HepG2 (cell line): ENCODE results near the gene PTPRM. TPM values are rescaled to one million over a fixed set of nuclear protein-coding genes. Genes with fewer than 3 reads are reported as not detected.

ENCODE experiments used
- ATAC-seq: fragments of 200-7000 bp; cut with Tn5 transposase; 3 replicates; pipeline ENCODE4 v1.9.1; 2020; ENCODE audit warnings: mild to moderate bottlenecking, moderate library complexity
- BruUV-seq: library from RNA; stranded (reverse); fragments of 400-500 nt; replicated peaks from 2 replicates; lab custom pipeline; 2021; lab: Mats Ljungman, UMichigan
- CTCF ChIA-PET: fragments of 300-600 bp; formaldehyde crosslinking; extraction: SDS; loops from one replicate; lab custom pipeline; 2021; ENCODE audit warnings: low total read pairs, inconsistent platforms, low intra/inter-chr PET ratio; lab: Yijun Ruan, JAX
- POLR2A ChIA-PET: fragments of 350-600 bp; sonication (Branson Sonifier 250); formaldehyde crosslinking; loops from one replicate; lab custom pipeline; 2020; ENCODE audit warnings: antibody characterized with exemption, inconsistent platforms; lab: Yijun Ruan, JAX
- DNase-seq: peaks from one replicate; pipeline ENCODE4 v3.0.0-alpha.2; 2015; ENCODE audit warnings: low spot score
- FAIRE-seq: peaks from 3 replicates; lab custom pipeline; 2011; peaks lifted over from hg19 to GRCh38; lab: Jason Lieb, UNC
- H2AFZ ChIP-seq: one replicate; pipeline ENCODE4 v1.6.1; 2011; ENCODE audit warnings: low read length, inconsistent platforms
- H3K27ac ChIP-seq: fragments of 300-600 bp; 3 replicates; pipeline ENCODE4 v1.8.0; 2011; ENCODE audit warnings: mixed run types, mild to moderate bottlenecking, mixed read lengths, low read length, inconsistent platforms; ENCODE audit not compliant: insufficient read depth; ENCODE audit errors: extremely low read length
- H3K27me3 ChIP-seq, 2 experiments: fragments of 200-600 bp in 1 of 2; 2 replicates in 1 of 2; 3 replicates in 1 of 2; pipeline versions ENCODE4 v1.6.0 to v1.8.0; 2011; ENCODE audit warnings: low read length in 2 of 2, mild to moderate bottlenecking in 2 of 2, moderate library complexity in 2 of 2, inconsistent platforms in 1 of 2; ENCODE audit not compliant: insufficient read depth in 2 of 2, control insufficient read depth in 1 of 2
- H3K36me3 ChIP-seq, 2 experiments: fragments of 200-600 bp in 1 of 2; replicated peaks in 1 of 2; 2 replicates in 1 of 2; 3 replicates in 1 of 2; pipeline versions ENCODE4 v1.5.1 to v1.8.0; 2011; ENCODE audit warnings: low read length in 2 of 2, inconsistent platforms in 1 of 2; ENCODE audit not compliant: insufficient read depth in 2 of 2, control insufficient read depth in 1 of 2
- H3K4me1 ChIP-seq: 2 replicates; pipeline ENCODE4 v1.5.1; 2012; ENCODE audit warnings: low read length, inconsistent platforms; ENCODE audit not compliant: insufficient read depth
- H3K4me2 ChIP-seq: 2 replicates; pipeline ENCODE4 v1.6.0; 2011; ENCODE audit warnings: low read depth, low read length, inconsistent platforms
- H3K4me3 ChIP-seq, 3 experiments: fragments of 200-600 bp in 1 of 3; sonication (generic), shearing (Covaris generic) in 1 of 3; replicated peaks in 1 of 3; 2 replicates each; pipeline ENCODE4 v1.5.1; 2011 to 2016; ENCODE audit warnings: low read length in 3 of 3, inconsistent platforms in 2 of 3, low read depth in 2 of 3, mild to moderate bottlenecking in 2 of 3, control low read depth in 1 of 3, mixed read lengths in 1 of 3; ENCODE audit not compliant: insufficient read depth in 1 of 3
- H3K79me2 ChIP-seq: one replicate; pipeline ENCODE4 v1.6.1; 2011; ENCODE audit warnings: low read length, inconsistent platforms; ENCODE audit not compliant: insufficient read depth
- H3K9ac ChIP-seq: 2 replicates; pipeline ENCODE4 v1.6.0; 2011; ENCODE audit warnings: mild to moderate bottlenecking, low read depth, low read length, inconsistent platforms; ENCODE audit not compliant: insufficient read depth
- H3K9me3 ChIP-seq: 2 replicates; pipeline ENCODE4 v1.5.1; 2012; ENCODE audit warnings: mild to moderate bottlenecking, low read length
- H4K20me1 ChIP-seq: 2 replicates; pipeline ENCODE4 v1.6.0; 2011; ENCODE audit warnings: inconsistent platforms, mild to moderate bottlenecking, low read length, moderate library complexity; ENCODE audit not compliant: insufficient read depth
- ARID3A ChIP-seq: IDR thresholded peaks from 2 replicates; pipeline ENCODE4 v1.6.1; 2012; ENCODE audit warnings: low read depth, low read length, improper control_type of control experiment
- CENPBD1 ChIP-seq: sonication (generic); formaldehyde crosslinking; IDR thresholded peaks from 2 replicates; pipeline ENCODE4 v1.8.0; 2022; ENCODE audit warnings: missing genetic modification reagents, low read depth, mild to moderate bottlenecking, borderline replicate concordance
- ISX ChIP-seq: sonication (generic); formaldehyde crosslinking; conservative IDR thresholded peaks from 2 replicates; pipeline ENCODE4 v1.5.0; 2020; ENCODE audit warnings: missing genetic modification reagents
- KMT2B ChIP-seq: IDR thresholded peaks from 2 replicates; pipeline ENCODE4 v1.6.1; 2016; ENCODE audit warnings: missing genetic modification reagents, missing compliant biosample characterization
- MTF1 ChIP-seq: sonication (generic); formaldehyde crosslinking; IDR thresholded peaks from 2 replicates; pipeline ENCODE4 v1.5.0; 2020; ENCODE audit warnings: missing genetic modification reagents
- NFE2L2 ChIP-seq: fragments of 150-350 bp; IDR thresholded peaks from 2 replicates; pipeline ENCODE4 v1.6.1; 2014; ENCODE audit warnings: low read length
- THYN1 ChIP-seq: sonication (generic); formaldehyde crosslinking; IDR thresholded peaks from 2 replicates; pipeline ENCODE4 v1.8.1; 2023; ENCODE audit warnings: low read depth, mild to moderate bottlenecking, moderate library complexity, missing genetic modification reagents, borderline replicate concordance
- ZNF274 ChIP-seq: sonication (generic); formaldehyde crosslinking; IDR thresholded peaks from 2 replicates; pipeline ENCODE4 v1.5.1; 2020; ENCODE audit warnings: mild to moderate bottlenecking, missing genetic modification reagents
- ZNF598 ChIP-seq: sonication (generic); formaldehyde crosslinking; IDR thresholded peaks from 2 replicates; pipeline ENCODE4 v1.5.1; 2020; ENCODE audit warnings: mild to moderate bottlenecking, missing genetic modification reagents, borderline replicate concordance
- ZNF674 ChIP-seq: sonication (generic); formaldehyde crosslinking; IDR thresholded peaks from 2 replicates; pipeline ENCODE4 v1.5.0; 2020; ENCODE audit warnings: low read depth, mild to moderate bottlenecking, missing genetic modification reagents
- WGBS: methylation state at CpG from one replicate; pipeline ENCODE4 v1.1.6; 2017; ENCODE audit warnings: low lambda C conversion rate; 5-methylcytosine and 5-hydroxymethylcytosine counted together
- in situ Hi-C: cut with HindIII; loops from 2 replicates; pipeline ENCODE4 v1.10.0; 2017; ENCODE audit warnings: low pct_unique_long_range_greater_than_20kb; ENCODE audit not compliant: extremely low pct_ligation_motif_present
- intact Hi-C: fragments of 100-400 bp; cut with micrococcal nuclease; formaldehyde crosslinking; loops from one replicate; pipeline ENCODE4 v1.10.0; 2022; ENCODE audit not compliant: unreplicated experiment
- polyA plus RNA-seq, 8 experiments: library from polyadenylated mRNA; depleted of rRNA in 3 of 8; stranded (reverse) in 7 of 8; unstranded in 1 of 8; fragments of >200 nt; fragmentation: Illumina TruSeq in 4 of 8; extraction: Trizol in 4 of 8; gene quantifications; 2 replicates each; pipeline versions ENCODE4 v1.2.1 to v1.2.3, GENCODE V29; 2011 to 2016; ENCODE audit warnings: low read depth in 4 of 8, missing spikeins in 1 of 8, mixed read lengths in 1 of 8; ENCODE audit not compliant: insufficient read depth in 1 of 8
- total RNA-seq, 5 experiments: library from RNA; depleted of rRNA; stranded (reverse); fragments of >200 nt; fragmentation: Illumina TruSeq; extraction: Trizol; gene quantifications; 2 replicates each; pipeline ENCODE4 v1.2.3, GENCODE V29; 2016; ENCODE audit warnings: low read depth in 1 of 5
- TF ChIP-seq, protein P1 (sequence below): sonication (generic); formaldehyde crosslinking; IDR thresholded peaks from 2 replicates; pipeline ENCODE4 v1.4.0; 2020; ENCODE audit warnings: missing genetic modification reagents
- TF ChIP-seq, protein P2 (sequence below): sonication (generic); formaldehyde crosslinking; IDR thresholded peaks from 2 replicates; pipeline ENCODE4 v1.5.0; 2020; ENCODE audit warnings: missing genetic modification reagents, mild to moderate bottlenecking, borderline replicate concordance

PTPRM gene
- total and polyA plus RNA-seq, 2 of the 13 experiments (the other 11 are each of a cell fraction or from before 2014, with no cell fraction given): 12.6 to 108 TPM

GRCh38 chr18:7523772-7524171, 43.3 kb upstream of the PTPRM start:
- Histone ChIP-seq H3K79me2 (no peaks in the 10 kb centered on the region), H3K9ac (no peak overlapping the region), H3K27me3 (peaks cover 1 to 5% of the 10 kb centered on the region in 2 experiments; a peak in 1 of 5 replicates), H3K4me2 (no peak overlapping the region), H3K4me1 (no peaks in the 10 kb centered on the region), H3K4me3 (no peak overlapping the region), H2AFZ (no peak overlapping the region), H3K36me3 (no peaks in the 10 kb centered on the region), H3K27ac (no peak overlapping the region), H3K9me3 (no peaks in the 10 kb centered on the region), H4K20me1 (no peaks in the 10 kb centered on the region)
- in situ Hi-C loops (no loop called here), intact Hi-C loops (no loop called here)
- no peak for TF ChIP-seq ZNF274 (CRISPR knock-in tag)
- no peak for TF ChIP-seq ZNF598 (CRISPR knock-in tag)
- TF ChIP-seq ARID3A: no peak
- TF ChIP-seq CENPBD1: no peak
- no peak for TF ChIP-seq NFE2L2
- TF ChIP-seq KMT2B (CRISPR knock-in tag): no peak
- no peak for TF ChIP-seq ZNF674 (CRISPR knock-in tag)
- TF ChIP-seq THYN1 (CRISPR knock-in tag): no peak
- TF ChIP-seq ISX (CRISPR knock-in tag): no peak
- TF ChIP-seq, protein P1, sequence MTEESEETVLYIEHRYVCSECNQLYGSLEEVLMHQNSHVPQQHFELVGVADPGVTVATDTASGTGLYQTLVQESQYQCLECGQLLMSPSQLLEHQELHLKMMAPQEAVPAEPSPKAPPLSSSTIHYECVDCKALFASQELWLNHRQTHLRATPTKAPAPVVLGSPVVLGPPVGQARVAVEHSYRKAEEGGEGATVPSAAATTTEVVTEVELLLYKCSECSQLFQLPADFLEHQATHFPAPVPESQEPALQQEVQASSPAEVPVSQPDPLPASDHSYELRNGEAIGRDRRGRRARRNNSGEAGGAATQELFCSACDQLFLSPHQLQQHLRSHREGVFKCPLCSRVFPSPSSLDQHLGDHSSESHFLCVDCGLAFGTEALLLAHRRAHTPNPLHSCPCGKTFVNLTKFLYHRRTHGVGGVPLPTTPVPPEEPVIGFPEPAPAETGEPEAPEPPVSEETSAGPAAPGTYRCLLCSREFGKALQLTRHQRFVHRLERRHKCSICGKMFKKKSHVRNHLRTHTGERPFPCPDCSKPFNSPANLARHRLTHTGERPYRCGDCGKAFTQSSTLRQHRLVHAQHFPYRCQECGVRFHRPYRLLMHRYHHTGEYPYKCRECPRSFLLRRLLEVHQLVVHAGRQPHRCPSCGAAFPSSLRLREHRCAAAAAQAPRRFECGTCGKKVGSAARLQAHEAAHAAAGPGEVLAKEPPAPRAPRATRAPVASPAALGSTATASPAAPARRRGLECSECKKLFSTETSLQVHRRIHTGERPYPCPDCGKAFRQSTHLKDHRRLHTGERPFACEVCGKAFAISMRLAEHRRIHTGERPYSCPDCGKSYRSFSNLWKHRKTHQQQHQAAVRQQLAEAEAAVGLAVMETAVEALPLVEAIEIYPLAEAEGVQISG: no peak
- TF ChIP-seq, protein P2, sequence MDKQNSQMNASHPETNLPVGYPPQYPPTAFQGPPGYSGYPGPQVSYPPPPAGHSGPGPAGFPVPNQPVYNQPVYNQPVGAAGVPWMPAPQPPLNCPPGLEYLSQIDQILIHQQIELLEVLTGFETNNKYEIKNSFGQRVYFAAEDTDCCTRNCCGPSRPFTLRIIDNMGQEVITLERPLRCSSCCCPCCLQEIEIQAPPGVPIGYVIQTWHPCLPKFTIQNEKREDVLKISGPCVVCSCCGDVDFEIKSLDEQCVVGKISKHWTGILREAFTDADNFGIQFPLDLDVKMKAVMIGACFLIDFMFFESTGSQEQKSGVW (CRISPR knock-in tag): no peak
- no peak for TF ChIP-seq MTF1
- 16% methylated on average over 3 of the region's 3 CpGs for WGBS
- ATAC-seq (no peak), FAIRE-seq (no peak), DNase-seq (no peak)
- POLR2A ChIA-PET: no interaction called here
- CTCF ChIA-PET: no interaction called here
- BruUV-seq: no TSS peak
